AG04449 (cell line): Measurements from ENCODE around the gene SIRPA.

ENCODE experiments used
- CTCF ChIA-PET: fragments of 350-600 bp; formaldehyde crosslinking; extraction: SDS; loops from one replicate; lab custom pipeline; 2021; ENCODE audit warnings: antibody characterized with exemption; lab: Yijun Ruan, JAX
- POLR2A ChIA-PET: fragments of 400-600, 350-600 bp; formaldehyde crosslinking; extraction: SDS; loops from one replicate; lab custom pipeline; 2020; ENCODE audit warnings: antibody characterized with exemption, inconsistent platforms; lab: Yijun Ruan, JAX
- DNase-seq: peaks from one replicate; pipeline ENCODE4 v3.0.0-alpha.2; 2010; ENCODE audit warnings: low read depth, low spot score
- H3K4me3 ChIP-seq: 2 replicates; pipeline ENCODE4 v1.5.1; 2011; ENCODE audit warnings: low read depth, mild to moderate bottlenecking, control low read depth, low read length
- TF ChIP-seq, protein P1 (sequence below): IDR thresholded peaks from one replicate; pipeline ENCODE4 v1.5.1; 2011; ENCODE audit warnings: mild to moderate bottlenecking, moderate library complexity, low read length, control low read depth, inconsistent platforms; ENCODE audit not compliant: insufficient read depth; ENCODE audit errors: missing control alignments

SIRPA gene

DNA sequence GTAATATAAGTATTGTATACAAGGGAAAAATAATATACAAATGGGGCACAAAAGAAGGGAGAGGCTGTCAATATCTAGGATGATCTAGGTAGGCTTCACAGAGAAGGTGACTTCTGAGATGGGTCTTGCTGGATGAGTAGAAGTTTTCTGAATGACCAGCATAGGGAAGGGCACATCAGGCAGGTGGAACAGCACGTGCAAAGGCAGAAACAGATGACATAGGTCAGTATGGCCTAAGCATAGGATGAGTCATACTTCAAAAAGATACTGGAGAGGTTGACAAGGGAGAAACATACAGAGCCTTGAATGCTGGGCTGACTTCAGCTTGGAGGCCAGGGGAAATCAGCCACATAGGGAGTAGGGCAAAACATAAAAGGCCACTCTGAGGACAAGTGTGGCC, 31.9 kb upstream of the SIRPA start:
- ChIA-PET CTCF (no interaction called here), POLR2A (no interaction called here)
- TF ChIP-seq, protein P1, sequence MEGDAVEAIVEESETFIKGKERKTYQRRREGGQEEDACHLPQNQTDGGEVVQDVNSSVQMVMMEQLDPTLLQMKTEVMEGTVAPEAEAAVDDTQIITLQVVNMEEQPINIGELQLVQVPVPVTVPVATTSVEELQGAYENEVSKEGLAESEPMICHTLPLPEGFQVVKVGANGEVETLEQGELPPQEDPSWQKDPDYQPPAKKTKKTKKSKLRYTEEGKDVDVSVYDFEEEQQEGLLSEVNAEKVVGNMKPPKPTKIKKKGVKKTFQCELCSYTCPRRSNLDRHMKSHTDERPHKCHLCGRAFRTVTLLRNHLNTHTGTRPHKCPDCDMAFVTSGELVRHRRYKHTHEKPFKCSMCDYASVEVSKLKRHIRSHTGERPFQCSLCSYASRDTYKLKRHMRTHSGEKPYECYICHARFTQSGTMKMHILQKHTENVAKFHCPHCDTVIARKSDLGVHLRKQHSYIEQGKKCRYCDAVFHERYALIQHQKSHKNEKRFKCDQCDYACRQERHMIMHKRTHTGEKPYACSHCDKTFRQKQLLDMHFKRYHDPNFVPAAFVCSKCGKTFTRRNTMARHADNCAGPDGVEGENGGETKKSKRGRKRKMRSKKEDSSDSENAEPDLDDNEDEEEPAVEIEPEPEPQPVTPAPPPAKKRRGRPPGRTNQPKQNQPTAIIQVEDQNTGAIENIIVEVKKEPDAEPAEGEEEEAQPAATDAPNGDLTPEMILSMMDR: no peak

DNA sequence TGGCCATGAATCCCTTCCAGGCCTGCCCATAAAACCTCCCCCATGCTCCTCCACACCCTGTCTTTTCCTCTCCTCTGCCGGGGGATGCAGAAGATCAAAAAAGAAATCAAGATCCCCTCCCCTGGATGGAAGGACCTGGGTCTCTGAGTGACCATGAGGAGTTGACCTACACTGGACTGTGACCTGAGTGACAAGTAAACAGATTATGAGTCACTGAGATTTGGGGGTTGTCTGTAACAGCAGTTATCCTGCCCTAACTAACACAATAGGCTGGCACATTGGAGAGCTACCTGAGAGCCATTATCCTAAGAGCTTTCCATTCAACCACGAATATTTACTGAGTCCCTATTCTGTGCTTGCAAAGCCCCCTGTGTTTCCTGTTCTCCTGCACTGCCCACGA, 28.4 kb upstream of the SIRPA start:
- TF ChIP-seq, protein P1: no peak
- DNase-seq: no peak
- no peak overlapping the region for H3K4me3 ChIP-seq
- ChIA-PET CTCF (interaction anchor here (1.1 to 1.4 kb wide), 3 partner anchors 11 to 67 kb away, joined by 3 to 4 read pairs (median 3); no protein-coding TSS in a partner anchor), POLR2A (no interaction called here)

More for the DNA sequence above, 31.9 kb upstream of the SIRPA start:
- no peak overlapping the region for H3K4me3 ChIP-seq
- no peak for DNase-seq

DNA sequence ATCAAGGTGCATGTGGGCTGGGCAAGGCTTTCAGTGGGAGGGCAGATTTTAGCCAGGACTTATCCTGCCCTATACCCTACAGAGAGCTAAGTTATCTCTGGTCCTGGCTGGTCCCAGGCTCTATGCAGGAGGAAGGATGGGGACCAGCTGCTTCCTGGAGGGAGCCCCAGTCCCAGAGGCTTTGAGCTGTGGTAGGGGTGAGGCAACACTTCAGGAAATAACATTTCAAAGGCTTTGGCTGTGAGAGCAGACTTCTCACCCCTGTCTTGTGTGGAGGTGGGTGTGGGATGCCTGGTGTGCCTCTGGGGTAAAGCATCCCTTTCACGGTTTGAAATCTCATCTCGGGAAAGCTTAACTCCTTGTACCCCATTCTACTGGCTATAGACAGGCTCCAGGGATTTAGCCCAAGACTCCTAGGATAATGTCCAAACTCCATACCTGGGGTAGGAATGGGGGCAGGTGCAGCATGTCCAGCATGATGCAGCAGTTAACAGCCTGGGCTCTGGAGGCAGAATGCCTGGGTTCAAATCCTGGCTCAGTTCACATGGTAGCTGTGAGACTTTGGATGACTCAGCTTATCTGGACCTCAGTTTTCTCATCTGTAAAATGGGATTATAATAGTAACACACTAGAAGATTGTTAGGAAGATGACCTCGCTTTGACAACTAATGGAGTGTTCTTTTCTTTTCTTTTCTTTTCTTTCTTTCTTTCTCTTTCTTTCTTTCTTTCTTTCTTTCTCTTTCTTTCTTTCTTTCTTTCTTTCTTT, 27.5 kb upstream of the SIRPA start:
- no peak for DNase-seq
- CTCF ChIA-PET: interaction anchor here (1.4 kb wide), 2 partner anchors 12 to 27 kb away, joined by 3 to 4 read pairs; no protein-coding TSS in a partner anchor
- POLR2A ChIA-PET: no interaction called here
- TF ChIP-seq, protein P1: no peak
- no peak overlapping the region for H3K4me3 ChIP-seq

DNA sequence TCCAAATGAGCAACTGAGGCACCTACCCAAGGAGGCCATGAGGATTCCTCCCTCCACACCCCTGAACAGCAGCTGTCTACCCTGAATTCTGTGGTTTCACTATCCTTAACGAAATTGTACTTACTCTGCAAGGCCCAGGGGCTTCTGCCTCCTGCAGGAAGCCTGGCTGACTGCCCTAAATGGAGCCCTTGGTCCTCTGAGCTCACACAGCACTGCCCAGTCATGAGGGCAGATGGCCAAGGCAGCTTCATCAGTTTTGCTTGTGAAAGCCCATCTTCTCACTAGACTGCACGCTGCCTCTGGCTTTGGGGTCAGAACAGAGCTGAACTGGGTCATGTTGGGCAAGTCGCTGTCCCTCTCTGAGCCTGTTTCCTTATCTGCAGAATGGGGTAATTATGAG, 26.4 kb upstream of the SIRPA start:
- CTCF ChIA-PET: no interaction called here
- no peak overlapping the region for H3K4me3 ChIP-seq
- TF ChIP-seq, protein P1: no peak
- POLR2A ChIA-PET: no interaction called here
- no peak for DNase-seq

DNA sequence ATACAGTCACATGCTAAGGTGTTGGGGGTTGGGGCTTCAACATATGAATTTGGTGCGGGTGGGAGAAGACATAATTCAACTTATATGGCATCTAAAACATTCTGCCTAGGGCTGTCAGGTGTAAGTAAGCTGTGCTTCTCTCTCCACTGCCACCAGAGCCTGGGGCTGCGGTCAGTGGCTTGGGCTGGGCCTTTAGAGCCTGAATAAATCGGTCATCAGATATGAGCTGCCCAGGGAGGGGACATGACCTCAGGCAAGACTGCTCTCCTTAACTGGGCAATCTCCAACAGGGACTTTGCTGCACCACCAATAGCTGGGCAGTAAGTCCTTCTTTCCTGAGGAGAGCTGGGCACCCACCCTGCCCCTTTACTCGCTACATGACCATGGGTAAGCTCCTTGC, 24.9 kb upstream of the SIRPA start:
- POLR2A ChIA-PET: no interaction called here
- TF ChIP-seq, protein P1: no peak
- no peak overlapping the region for H3K4me3 ChIP-seq
- CTCF ChIA-PET: no interaction called here
- no peak for DNase-seq

DNA sequence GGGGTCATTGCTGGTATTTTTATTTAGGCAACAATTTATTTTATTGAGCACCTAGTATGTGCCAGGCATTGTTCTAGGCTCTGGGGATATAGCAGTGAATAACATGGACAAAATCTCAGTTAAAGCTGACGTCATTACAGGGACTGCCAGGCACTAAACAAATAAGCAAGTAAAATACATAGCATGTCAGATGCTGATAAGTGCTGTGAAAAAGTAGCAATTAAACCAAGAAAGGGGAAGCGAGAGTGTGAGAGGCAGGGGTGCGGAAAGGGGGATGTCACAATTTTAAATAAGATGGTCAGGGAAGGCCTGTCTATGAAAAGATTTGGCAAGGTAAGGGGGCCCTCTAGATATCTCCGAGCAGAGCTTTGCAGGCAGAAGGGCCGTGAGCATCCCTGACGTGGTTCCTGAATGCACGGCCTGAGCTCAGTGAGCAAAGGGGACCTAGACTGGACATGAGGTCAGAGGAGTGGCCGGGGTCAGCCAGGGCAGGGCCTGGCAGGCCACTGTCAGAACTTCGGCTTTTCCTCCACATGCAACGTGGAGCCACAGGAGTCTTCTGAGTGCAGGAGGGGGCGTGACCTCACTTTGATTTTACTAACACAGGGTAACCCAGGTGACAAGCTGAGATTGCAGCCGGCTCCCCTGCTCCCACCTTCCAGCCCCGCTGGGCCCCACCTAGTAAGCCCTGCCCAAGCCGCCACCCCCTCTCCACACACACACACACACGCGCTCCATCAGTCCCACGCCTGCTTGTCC, 24.2 kb upstream of the SIRPA start:
- TF ChIP-seq, protein P1: no peak
- no peak overlapping the region for H3K4me3 ChIP-seq
- ChIA-PET POLR2A (no interaction called here), CTCF (no interaction called here)
- no peak for DNase-seq
